SK-N-SH treated with all-trans-retinoic acid at 6 μM for 48 hours (cell line): ENCODE data around the gene MSMP.

Experiments used
- ATAC-seq: fragments of 200-7000 bp; cut with Tn5 transposase; 3 replicates; pipeline ENCODE4 v1.9.1; 2020; ENCODE audit warnings: mild to moderate bottlenecking, moderate library complexity
- ARNTL ChIP-seq: fragments of 450-650 bp; formaldehyde crosslinking; IDR thresholded peaks from 2 replicates; pipeline ENCODE4 v1.5.0; 2020; ENCODE audit warnings: low read depth, mild to moderate bottlenecking, moderate library complexity, borderline replicate concordance
- BACH2 ChIP-seq: fragments of 250-450 bp; sonication (Bioruptor Pico); IDR thresholded peaks from 2 replicates; pipeline ENCODE4 v1.9.0; 2021; ENCODE audit warnings: mild to moderate bottlenecking, borderline replicate concordance
- CSDC2 ChIP-seq: fragments of 250-450 bp; sonication (Bioruptor Pico); IDR thresholded peaks from 2 replicates; pipeline ENCODE4 v1.5.0; 2020; ENCODE audit warnings: mild to moderate bottlenecking, moderate library complexity
- ESRRG ChIP-seq: fragments of 250-450 bp; sonication (Bioruptor Pico); IDR thresholded peaks from 2 replicates; pipeline ENCODE4 v1.6.1; 2021; ENCODE audit warnings: mild to moderate bottlenecking
- GLIS3 ChIP-seq: fragments of 250-450 bp; sonication (Bioruptor Pico); IDR thresholded peaks from 2 replicates; pipeline ENCODE4 v1.5.0; 2020; ENCODE audit warnings: mild to moderate bottlenecking, moderate library complexity
- OSR1 ChIP-seq: fragments of 250-450 bp; sonication (Bioruptor Pico); IDR thresholded peaks from 2 replicates; pipeline ENCODE4 v1.8.0; 2022; ENCODE audit warnings: moderate library complexity, mild to moderate bottlenecking, inconsistent platforms
- POU6F1 ChIP-seq: fragments of 250-450 bp; sonication (Bioruptor Pico); IDR thresholded peaks from 2 replicates; pipeline ENCODE4 v1.8.0; 2021; ENCODE audit warnings: low read depth, mild to moderate bottlenecking, moderate library complexity, borderline replicate concordance
- PPARA ChIP-seq: fragments of 250-450 bp; sonication (Bioruptor Pico); IDR thresholded peaks from 2 replicates; pipeline ENCODE4 v1.5.0; 2020; ENCODE audit warnings: mild to moderate bottlenecking, borderline replicate concordance
- SNAI2 ChIP-seq: fragments of 250-450 bp; sonication (Bioruptor Pico); IDR thresholded peaks from 2 replicates; pipeline ENCODE4 v1.5.0; 2020; ENCODE audit warnings: mild to moderate bottlenecking, moderate library complexity
- TCF4 ChIP-seq: fragments of 250-450 bp; sonication (Bioruptor Pico); IDR thresholded peaks from 2 replicates; pipeline ENCODE4 v1.8.0; 2021; ENCODE audit warnings: mild to moderate bottlenecking, moderate library complexity, borderline replicate concordance
- TOX ChIP-seq: fragments of 250-450 bp; sonication (Bioruptor Pico); IDR thresholded peaks from 2 replicates; pipeline ENCODE4 v1.8.0; 2021; ENCODE audit warnings: mild to moderate bottlenecking, moderate library complexity, borderline replicate concordance
- ZC3H10 ChIP-seq: fragments of 250-450 bp; sonication (Bioruptor Pico); IDR thresholded peaks from 2 replicates; pipeline ENCODE4 v1.5.1; 2021; ENCODE audit warnings: mild to moderate bottlenecking, moderate library complexity
- ZFP3 ChIP-seq: fragments of 250-450 bp; sonication (Bioruptor Pico); IDR thresholded peaks from 2 replicates; pipeline ENCODE4 v1.5.0; 2020; ENCODE audit warnings: mild to moderate bottlenecking, moderate library complexity
- ZFP30 ChIP-seq: fragments of 450-650 bp; formaldehyde crosslinking; IDR thresholded peaks from 2 replicates; pipeline ENCODE4 v1.5.0; 2022; ENCODE audit warnings: mild to moderate bottlenecking, moderate library complexity
- ZNF565 ChIP-seq: fragments of 450-650 bp; formaldehyde crosslinking; conservative IDR thresholded peaks from 2 replicates; pipeline ENCODE4 v1.5.0; 2020; ENCODE audit warnings: low read depth, mild to moderate bottlenecking, moderate library complexity
- ZNF8 ChIP-seq: fragments of 450-650 bp; formaldehyde crosslinking; IDR thresholded peaks from 2 replicates; pipeline ENCODE4 v1.5.0; 2020; ENCODE audit warnings: mild to moderate bottlenecking, moderate library complexity
- TF ChIP-seq, protein P1 (sequence below): fragments of 250-450 bp; sonication (Bioruptor Pico); IDR thresholded peaks from 2 replicates; pipeline ENCODE4 v1.5.1; 2021; ENCODE audit warnings: mild to moderate bottlenecking, moderate library complexity
- TF ChIP-seq, protein P2 (sequence below): fragments of 250-450 bp; sonication (Bioruptor Pico); IDR thresholded peaks from 2 replicates; pipeline ENCODE4 v1.5.0; 2020; ENCODE audit warnings: mild to moderate bottlenecking, moderate library complexity

The MSMP gene, protein sequence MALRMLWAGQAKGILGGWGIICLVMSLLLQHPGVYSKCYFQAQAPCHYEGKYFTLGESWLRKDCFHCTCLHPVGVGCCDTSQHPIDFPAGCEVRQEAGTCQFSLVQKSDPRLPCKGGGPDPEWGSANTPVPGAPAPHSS

GRCh38 chr9:35754264-35754663 is at the start of gene MSMP:
Gene MSMP, minus strand, starts transcription at chr9:35754276. Its CDS starts 147 bp downstream, at chr9:35754129.
- no peak for TF ChIP-seq ZFP3 (CRISPR knock-in tag)
- no peak for TF ChIP-seq CSDC2 (CRISPR knock-in tag)
- TF ChIP-seq ARNTL, result no peak
- TF ChIP-seq ZC3H10, result no peak
- no peak for TF ChIP-seq PPARA (CRISPR knock-in tag)
- TF ChIP-seq, protein P1, sequence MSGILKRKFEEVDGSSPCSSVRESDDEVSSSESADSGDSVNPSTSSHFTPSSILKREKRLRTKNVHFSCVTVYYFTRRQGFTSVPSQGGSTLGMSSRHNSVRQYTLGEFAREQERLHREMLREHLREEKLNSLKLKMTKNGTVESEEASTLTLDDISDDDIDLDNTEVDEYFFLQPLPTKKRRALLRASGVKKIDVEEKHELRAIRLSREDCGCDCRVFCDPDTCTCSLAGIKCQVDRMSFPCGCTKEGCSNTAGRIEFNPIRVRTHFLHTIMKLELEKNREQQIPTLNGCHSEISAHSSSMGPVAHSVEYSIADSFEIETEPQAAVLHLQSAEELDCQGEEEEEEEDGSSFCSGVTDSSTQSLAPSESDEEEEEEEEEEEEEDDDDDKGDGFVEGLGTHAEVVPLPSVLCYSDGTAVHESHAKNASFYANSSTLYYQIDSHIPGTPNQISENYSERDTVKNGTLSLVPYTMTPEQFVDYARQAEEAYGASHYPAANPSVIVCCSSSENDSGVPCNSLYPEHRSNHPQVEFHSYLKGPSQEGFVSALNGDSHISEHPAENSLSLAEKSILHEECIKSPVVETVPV (CRISPR knock-in tag), result no peak
- no peak for TF ChIP-seq POU6F1
- TF ChIP-seq OSR1 (CRISPR knock-in tag), result no peak
- TF ChIP-seq, protein P2, sequence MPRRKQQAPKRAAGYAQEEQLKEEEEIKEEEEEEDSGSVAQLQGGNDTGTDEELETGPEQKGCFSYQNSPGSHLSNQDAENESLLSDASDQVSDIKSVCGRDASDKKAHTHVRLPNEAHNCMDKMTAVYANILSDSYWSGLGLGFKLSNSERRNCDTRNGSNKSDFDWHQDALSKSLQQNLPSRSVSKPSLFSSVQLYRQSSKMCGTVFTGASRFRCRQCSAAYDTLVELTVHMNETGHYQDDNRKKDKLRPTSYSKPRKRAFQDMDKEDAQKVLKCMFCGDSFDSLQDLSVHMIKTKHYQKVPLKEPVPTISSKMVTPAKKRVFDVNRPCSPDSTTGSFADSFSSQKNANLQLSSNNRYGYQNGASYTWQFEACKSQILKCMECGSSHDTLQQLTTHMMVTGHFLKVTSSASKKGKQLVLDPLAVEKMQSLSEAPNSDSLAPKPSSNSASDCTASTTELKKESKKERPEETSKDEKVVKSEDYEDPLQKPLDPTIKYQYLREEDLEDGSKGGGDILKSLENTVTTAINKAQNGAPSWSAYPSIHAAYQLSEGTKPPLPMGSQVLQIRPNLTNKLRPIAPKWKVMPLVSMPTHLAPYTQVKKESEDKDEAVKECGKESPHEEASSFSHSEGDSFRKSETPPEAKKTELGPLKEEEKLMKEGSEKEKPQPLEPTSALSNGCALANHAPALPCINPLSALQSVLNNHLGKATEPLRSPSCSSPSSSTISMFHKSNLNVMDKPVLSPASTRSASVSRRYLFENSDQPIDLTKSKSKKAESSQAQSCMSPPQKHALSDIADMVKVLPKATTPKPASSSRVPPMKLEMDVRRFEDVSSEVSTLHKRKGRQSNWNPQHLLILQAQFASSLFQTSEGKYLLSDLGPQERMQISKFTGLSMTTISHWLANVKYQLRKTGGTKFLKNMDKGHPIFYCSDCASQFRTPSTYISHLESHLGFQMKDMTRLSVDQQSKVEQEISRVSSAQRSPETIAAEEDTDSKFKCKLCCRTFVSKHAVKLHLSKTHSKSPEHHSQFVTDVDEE (CRISPR knock-in tag), result no peak
- ATAC-seq, result no peak

DNA sequence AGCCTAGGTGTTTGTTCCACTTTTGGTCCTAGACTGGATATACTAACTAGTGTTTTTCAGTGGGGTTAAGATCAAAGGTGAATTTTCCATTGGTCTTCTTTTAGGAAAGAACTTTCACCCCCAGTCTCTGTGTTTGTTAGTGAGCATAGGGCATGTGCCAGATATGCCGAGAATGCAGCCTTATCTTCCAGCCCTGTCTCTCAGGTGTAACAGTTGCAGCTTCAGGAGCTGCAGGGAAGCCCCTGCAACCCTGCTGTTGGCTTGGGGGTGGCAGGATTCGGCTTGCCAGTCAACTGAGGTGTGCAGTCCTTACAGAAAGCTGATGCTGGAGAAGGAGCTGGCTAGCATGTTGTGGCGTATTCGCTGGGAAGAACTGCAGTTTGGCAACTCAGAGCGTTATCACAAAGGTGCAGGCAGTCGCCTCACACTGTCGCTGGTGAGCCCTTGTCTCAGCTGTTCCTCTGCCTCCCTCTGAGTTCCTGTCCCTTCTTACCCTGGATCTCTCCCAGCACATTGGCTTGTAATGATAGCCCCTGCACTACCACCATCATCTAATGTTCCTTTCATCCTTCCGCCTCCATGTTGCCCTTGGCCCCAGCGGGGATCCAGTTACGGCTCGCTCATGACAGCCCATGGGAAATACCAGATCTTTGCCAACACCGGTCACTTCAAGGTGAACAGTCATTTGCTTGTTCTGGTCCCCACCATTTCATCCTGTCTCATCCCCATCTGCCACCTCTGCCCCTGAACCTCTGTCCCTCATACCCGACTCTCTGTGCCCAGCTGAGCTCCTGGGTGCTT is 47.5 kb upstream of the MSMP start:
- no peak for ATAC-seq
- TF ChIP-seq GLIS3 (CRISPR knock-in tag), result no peak
- TF ChIP-seq POU6F1, result no peak
- TF ChIP-seq TCF4 (CRISPR knock-in tag), result no peak
- TF ChIP-seq ZC3H10, result no peak
- TF ChIP-seq, protein P2 (CRISPR knock-in tag), result no peak
- TF ChIP-seq, protein P1 (CRISPR knock-in tag), result no peak
- no peak for TF ChIP-seq PPARA (CRISPR knock-in tag)
- no peak for TF ChIP-seq SNAI2
- TF ChIP-seq BACH2 (CRISPR knock-in tag), result no peak

GRCh38 chr9:35800530-35800929 is 46.5 kb upstream of the MSMP start:
- no peak for ATAC-seq
- TF ChIP-seq ZNF8, result no peak
- TF ChIP-seq OSR1 (CRISPR knock-in tag), result no peak
- no peak for TF ChIP-seq ZNF565 (CRISPR knock-in tag)
- TF ChIP-seq, protein P1 (CRISPR knock-in tag), result no peak
- TF ChIP-seq POU6F1, result no peak
- TF ChIP-seq ZFP3 (CRISPR knock-in tag), result no peak
- no peak for TF ChIP-seq TOX
- TF ChIP-seq ZFP30 (CRISPR knock-in tag), result no peak
- TF ChIP-seq SNAI2, result no peak
- TF ChIP-seq ESRRG (CRISPR knock-in tag), result no peak
